Esophagus muscularis mucosa (tissue), 4 donors: Measurements from ENCODE around the gene SNX9.

ENCODE experiments used
- CTCF ChIP-seq, 3 experiments: fragments of 200-600 bp in 2 of 3; fragments of 450-650 bp in 1 of 3; sonication (generic) in 2 of 3; IDR thresholded peaks; one replicate each; pipeline ENCODE4 v1.5.1; 2017 to 2019; ENCODE audit warnings: antibody characterized with exemption in 3 of 3, mild to moderate bottlenecking in 2 of 3, moderate library complexity in 1 of 3
- EP300 ChIP-seq: sonication (generic); formaldehyde crosslinking; IDR thresholded peaks from one replicate; pipeline ENCODE4 v1.6.1; 2017; ENCODE audit warnings: antibody characterized with exemption
- POLR2A ChIP-seq: fragments of 450-650 bp; IDR thresholded peaks from one replicate; pipeline ENCODE4 v1.6.1; 2017; ENCODE audit warnings: antibody characterized with exemption, moderate library complexity, mild to moderate bottlenecking, low read depth

GRCh38 chr6:157860505-157860991, 37.5 kb downstream of the SNX9 start:
- TF ChIP-seq CTCF (IDR thresholded peaks at IDR 0.05), result no peak
- TF ChIP-seq POLR2A, result no peak
- TF ChIP-seq EP300, result no peak
